HG03139 (cell line): ENCODE data around the gene HELZ2.
"Not testable (repeated sequence)": the region's sequence is repeated elsewhere in the genome, so short reads cannot be mapped to it uniquely, and the experiment has no call there.

Experiments used
- ATAC-seq: cut with Tn5 transposase; IDR thresholded peaks from one replicate; pipeline ENCODE4 v1.9.1; 2021; ENCODE audit not compliant: unreplicated experiment

The HELZ2 gene

DNA sequence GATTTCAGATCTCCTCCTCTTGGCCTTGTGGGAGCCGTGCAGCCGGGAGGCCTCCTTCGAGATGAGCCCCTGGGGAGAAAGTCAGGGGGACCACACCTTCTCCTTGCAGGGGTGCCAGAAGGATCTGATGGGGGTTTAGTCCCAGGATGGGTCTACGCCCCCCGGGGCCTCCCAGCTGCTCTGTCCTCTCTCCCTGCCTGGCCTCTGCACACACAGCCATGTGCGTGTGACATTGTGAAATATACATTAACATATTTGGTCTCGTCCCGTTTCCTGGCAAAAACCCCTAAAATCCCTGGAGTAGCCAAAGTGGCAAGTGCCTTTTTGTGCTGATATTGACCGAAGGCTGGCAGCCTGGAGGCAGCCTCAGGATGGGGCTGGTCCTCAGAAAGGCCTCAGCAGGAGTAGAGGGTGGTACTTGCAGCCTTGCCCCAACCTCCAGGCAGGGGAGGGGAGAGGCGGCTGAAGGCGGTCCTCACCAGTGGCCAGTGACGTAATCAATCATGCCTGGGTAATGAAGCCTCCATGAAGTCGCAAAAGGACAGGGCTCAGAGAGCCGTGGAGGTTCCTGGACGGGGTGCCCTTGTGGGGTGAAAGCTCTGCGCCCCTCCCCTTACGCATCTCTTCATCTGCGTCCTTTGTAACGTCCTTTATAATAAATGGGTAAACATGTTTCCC lies 5.1 kb upstream of the HELZ2 start:
- ATAC-seq, result no peak

DNA sequence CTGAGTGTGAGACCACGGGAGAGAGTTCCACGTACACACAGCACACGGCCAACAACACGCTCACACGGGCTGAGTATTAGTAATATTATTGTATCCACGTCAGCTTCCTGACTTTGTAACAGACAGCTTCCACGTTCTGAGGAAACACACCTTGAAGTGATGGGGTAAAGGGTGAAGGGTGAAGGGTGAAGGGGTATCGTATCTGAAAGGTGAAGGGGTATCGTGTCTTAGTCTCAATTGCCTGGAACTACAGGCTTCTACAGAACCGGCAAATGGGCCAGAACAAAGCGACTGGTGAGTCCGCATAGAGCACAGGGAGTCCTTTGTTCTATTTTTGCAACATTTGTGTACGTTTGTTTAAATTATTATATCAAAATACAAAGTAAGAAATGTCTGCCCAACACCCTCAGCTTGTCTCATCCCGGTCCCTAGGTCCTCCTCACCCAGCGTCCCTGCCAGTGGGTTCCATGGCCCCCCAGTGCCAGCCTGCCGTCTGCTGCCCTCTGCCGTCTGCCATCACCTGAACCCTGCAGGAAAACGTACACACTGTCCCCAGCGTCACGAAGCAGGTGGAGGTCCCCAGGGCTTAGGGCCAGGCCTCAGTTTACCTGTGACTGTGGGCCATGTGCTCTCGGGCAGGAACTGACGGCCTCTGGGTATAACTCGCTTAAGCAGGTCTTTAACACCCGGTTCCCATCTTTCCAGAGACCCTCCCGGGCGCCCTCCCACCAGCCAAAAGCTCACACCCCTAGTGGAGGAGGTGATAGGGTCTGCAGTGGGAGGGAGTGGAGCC lies 4.4 kb upstream of the HELZ2 start:
- no peak for ATAC-seq

DNA sequence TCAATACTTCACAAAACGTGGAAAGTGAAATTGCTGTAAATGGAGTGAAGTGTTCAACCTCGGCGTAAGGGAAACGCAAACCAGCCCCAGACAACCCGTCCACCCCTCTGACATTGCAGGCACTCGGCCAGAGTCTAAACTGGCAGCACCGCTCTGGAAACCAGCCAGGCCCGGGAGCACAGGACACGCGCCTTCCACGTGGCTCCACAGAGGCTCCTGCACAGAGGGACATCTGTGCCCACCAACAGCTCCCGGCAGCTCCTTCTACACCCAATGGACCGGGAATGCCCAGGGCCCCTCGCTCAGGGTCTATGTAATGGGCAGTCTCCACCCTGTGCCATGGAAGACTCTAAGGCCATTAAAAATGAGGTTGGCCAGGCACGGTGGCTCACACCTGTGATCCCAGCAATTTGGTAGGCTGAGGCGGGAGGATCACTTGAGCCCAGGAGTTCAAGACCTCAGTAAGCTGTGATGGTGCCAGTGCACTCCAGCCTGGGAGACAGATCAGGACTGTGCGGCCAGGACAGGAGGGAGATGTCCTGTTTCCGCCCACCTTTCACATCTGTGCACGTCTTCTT lies 3.4 kb upstream of the HELZ2 start:
- no peak for ATAC-seq

DNA sequence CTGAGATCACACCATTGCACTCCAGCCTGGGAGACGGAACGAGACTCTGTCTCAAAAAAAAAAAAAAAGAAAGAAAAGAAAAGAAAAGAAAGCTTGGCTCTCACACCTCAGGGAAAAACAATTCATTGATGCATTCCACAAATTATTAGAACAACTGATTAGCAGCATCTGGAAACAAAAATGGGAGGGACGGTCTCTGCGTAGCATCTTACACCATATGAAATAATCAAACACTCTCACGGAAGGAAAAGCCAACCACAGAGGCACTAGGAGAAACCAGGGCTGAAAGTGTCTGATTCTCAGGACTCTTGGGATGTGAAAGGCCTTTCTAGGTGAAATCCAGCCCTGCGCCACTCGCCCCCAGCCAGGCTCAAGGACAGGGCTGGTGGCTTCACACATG lies 2.3 kb upstream of the HELZ2 start:
- ATAC-seq, result no peak

DNA sequence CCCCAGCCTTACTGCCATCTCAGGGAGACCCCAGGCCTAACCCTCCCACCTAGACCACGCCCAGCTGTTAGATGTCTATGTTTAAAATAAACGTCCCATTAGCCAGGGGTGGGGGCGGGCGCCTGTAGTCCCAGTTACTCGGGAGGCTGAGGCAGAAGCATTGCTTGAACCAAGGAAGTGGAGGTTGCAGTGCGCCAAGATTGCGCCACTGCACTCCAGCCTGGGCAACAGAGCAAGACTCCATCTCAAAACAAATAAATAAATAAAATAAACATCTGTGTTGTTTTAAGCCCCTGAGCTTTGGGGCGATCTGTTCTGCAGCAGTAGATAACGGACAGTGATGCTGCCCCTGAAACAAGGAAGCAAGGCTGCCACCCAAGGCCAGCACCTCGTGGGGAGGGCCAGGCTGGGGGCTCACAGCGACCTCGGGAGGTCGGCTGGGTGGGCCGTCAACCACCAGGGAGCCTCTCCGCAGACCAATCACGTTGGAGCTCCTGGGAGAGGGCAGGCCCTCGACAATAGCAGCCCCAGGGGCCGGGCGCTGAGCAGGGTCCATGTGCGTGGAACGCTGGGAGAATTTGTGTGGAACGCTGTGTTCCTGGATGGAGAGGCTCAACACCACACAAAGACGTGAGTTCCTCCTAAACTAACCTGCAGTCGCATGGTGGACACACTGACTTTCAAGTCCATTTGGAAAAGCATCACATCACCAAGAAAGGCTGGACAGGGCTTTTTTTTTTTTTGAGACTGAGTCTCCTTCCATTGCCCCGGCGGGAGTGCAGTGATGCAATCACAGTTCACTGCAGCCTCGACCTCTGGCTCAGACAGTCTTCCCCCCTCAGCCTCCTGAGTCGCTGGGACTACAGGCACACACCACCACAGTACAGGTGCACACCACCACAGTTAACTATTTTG lies 1.0 kb upstream of the HELZ2 start:
- ATAC-seq, result no peak

DNA sequence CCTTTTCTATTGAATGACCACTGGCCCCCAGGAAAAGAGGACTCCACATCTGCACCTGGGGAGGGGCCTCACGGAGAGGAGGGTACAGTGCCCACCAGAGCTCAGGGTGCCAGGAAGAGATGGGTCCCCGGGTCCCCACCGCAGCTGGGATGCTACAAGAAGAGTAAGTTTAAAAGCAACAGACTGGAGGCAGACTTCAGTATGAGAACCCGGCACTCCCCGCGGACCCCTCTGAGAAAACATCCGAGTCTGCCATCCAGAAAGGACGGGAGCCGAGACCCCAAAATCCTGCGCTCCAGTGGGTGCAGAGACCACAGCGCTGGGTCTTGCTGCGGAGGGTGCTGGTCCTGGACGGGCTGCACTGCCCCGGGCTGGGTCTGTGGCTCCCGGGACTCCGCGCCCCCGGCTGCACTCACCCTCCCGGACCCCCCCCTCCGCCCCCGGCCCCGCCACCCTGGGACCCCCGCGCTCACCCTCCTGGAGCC lies 350 bp downstream of the HELZ2 start:
- no peak for ATAC-seq

DNA sequence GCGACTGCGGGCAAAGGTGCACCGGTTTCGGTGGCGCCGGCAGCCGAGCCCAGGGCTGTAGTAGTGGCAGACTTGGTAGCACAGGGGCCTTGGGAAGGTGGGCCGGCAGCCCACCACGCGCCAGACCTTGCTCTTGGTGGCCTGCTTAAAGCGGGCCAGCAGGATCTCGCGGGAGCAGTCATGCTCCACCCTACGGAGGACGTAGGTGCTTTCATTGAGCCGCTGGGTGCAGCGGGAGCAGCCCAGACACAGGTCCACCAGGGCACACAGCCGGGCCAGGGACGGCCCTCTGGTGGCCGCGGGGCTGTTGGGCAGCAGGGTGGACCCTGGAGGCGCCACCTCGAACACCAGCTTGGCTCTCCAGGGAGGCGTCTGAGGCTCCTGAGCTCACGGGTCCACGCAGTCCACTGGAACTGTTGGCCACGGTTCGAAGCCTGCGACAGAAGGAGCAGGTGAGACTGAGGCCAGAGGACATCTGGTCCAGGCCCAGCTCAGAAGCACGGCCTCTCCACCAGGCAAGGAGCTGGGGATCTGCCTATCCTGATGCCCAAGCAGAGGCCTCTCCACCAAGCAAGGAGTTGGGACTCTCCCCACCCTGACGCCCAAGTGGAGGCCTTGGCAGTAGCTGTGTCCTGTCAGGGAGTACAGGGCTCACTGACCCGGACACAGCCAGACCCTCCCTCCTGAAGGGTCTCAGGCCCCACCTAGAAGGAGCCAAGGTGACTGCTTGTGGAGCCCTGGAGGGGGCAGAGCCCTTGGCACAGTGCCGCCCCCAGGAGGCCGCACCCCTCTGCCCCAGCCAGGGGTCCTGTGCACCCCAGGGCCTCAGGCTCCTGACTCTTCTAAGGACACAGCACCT lies 1.0 kb downstream of the HELZ2 start:
- no peak for ATAC-seq

DNA sequence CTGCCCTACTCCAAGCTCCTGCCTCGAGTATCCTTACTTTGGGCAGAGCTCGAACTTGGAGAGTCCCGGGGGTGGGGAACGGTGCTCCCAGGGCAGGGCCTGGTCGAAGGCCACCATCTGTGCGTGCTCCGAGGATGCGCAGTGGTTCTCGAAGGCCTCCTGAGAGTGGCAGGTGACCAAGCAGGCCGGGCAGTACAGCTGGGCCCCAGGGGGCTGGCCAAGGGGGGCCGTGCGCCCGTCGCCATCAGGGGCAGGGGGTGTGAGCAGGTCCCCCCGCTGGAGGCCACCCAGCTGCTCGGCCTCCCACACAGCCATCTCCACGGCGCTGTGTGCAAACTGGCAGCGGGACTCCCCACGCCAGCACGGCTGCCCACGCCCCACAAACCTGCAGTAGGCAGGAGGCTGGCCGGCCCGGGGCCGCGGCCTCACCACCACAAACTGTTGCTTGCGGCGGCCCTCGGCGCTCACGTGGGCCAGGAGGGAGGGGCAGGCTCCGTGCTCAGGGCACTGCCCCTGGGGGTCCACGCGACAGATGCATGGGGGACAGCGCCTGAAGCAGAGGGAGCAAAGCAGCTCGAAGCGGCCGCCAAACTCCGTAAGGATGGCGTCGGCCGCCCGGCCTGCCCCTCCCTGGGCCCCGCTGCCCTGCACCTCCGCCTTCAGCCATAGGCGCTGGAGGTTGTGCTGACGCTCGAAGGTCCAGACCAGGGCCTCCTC lies 1.8 kb downstream of the HELZ2 start:
- ATAC-seq, result no peak

DNA sequence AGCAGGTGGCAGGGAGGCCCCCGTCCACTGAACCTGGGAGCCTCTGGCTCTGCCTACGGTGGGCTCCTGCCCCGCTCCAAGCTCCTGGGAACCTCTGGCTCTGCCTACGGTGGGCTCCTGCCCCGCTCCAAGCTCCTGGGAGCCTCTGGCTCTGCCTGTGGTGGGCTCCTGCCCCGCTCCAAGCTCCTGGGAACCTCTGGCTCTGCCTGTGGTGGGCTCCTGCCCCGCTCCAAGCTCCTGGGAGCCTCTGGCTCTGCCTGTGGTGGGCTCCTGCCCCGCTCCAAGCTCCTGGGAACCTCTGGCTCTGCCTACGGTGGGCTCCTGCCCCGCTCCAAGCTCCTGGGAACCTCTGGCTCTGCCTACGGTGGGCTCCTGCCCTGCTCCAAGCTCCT lies 3.0 kb downstream of the HELZ2 start:
- ATAC-seq, result not testable (repeated sequence)

DNA sequence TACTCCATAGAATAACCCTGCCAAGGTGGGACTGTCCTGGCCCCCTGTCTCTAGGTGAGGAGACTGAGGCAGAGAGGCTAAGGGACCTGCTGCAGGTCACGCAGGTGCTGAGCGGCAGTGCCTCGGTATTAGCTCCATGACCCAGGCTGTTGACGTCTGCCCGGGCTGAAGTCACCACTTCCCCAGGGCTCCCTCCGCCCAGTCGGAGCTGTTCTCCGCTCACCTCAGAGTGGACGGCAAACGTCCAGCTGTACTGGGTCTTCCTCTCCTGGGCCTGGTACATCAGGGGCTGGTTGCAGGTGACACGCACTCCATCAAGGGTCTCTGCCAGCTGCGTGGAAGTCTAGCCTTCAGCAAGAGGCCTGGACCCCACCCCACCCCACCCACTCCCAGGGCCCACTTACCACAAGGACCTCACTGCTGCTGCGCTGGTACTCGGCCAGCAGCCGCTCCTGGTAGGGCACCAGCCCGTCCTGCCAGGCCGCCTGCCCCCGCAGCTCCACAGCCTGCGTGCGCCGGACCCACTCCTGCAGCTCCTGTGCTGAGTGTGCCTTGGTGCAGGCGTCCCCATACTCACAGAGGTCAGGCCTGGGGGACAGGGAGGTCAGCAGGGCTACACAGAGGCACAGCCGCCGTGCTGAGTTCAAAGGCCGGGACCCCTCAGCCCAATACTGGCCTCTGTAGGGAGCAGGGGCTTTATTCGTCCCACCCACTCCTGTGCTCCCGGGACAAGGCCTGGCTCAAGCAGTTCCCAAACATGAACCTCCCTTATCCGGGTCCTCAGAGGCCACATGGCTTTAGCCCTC lies 3.6 kb downstream of the HELZ2 start:
- ATAC-seq, result no peak

DNA sequence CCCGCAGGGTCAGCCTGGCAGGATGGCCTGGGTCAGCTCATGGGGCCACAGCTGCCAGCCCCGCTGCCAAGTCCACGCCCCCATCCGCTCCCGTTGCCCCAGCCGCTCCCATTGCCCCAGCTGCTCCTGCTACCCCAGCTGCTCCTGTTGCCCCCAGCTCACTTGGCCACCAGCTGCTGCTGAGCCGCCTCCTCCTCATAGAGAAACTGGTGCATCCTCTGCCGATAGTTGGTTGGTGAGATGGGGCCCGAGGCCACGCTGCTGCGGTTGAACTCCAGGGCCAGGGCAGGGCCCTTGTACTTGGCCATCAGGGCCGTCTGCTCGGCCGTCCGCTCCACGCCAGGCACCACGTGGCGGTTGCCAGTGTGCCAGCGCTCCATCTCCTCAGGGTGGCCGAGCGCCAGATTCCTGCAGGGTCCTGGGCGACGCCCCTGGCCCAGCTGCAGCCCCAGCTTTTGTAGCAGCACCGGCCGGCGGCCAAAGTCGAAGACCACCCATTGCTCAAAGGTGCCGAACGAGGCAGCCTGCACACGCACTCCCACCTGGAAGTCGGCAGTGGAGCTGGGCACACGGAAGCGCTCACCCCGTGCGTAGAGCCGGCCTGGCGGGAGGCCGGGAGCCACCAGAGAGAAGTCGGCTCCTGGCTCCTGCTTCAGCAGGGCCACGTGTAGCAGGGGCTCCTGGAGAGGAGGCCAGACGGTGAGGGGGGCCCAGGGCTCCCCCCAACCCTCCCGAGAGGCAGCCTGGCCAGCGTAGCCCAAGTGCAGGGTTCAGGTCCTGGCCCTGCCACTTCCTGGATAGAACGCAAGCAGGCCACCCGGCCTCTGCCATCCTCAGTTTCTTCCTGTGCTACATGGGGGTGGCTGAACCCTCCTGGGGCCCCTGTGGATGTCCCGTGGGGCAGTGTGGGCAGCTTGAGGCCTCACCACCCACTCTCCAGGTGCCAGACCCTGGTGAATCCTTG lies 4.8 kb downstream of the HELZ2 start:
- no peak for ATAC-seq

DNA sequence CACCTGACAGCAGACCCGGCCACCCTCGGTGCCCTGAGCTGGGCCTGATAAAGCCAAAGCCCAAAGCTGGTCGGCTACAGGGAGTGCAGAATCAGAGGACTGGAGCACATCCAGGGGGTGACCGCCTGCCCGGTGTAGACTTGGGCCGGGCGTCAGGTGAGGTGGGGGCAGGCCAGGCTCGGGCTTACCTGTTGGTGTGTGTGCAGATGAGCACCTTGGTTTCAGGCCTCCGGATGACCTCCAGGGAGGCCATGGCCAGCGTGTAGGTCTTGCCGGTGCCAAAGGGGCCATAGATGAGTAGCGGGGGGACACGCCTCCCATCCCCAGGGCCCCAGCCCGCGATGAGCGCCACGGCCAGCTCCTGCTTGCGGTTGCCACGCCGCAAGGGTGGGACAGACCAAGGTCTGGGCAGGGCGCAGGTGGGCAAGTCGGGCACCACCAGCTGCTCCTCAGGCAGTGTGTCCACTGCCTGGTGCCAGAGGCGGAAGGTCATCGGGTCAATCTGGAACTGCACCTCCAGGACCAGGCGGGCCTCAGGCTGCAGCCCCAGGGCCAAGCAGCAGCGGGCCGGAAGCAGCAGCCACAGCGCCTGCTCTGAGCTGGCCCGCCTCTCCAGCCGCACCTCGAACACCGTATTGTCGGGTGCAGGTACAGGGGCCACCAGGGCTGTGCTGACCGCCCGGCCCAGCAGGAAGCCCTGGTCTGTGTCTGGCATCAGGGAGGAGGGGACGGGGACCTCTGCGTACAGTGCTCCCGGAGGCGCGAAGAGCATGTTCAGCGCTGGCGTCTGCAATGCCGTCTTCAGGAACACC lies 5.7 kb downstream of the HELZ2 start:
- no peak for ATAC-seq

DNA sequence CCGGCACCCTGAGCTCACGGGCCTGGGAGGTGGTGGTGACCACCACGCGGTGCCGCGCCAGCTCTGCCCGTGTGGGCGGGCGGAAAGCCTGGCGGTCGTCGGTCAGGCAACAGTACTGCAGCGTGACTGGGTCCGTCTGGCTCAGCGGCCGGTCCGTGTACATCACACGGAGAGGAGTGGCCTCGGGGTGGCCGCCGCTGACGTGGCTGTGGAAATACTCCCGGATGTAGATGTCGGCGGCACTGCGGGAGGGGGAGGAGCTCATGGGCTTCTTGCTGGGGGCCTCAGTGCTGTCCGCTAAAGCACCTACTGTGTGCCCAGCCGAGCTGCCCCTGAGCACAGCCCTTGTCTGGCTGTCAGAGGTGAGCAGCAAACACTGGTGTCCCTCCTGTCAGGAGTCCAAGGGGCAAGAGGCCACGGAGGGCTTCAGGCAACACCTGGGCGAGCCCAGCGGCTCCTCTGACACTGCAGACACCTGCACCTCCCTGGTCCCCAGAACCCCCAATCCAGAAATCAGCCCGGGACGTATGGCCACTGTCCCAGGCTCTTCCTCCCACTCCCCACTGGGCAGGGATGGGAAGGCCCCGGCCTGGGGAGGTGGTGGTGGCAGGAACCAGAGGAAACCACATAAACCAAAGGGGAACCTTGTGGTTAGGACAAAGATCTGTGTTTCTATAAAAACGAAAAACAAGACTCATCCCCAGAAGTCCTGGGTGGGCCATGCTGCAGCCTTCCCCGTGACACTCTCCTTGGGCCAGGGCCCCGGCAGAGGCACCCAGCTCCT lies 6.5 kb downstream of the HELZ2 start:
- ATAC-seq, result no peak

DNA sequence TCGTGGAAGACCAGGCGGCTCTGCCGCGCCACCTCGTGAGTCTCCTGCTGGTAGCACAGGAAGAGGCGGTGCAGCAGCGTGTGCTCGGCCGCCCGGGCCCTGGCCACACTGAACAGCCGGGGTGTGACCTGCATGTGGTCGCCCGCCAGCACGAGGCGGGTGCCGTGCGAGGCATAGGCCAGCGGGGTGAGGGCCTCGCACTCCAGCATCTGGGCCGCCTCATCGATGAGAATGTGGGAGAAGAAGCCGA lies 7.0 kb downstream of the HELZ2 start:
- no peak for ATAC-seq

DNA sequence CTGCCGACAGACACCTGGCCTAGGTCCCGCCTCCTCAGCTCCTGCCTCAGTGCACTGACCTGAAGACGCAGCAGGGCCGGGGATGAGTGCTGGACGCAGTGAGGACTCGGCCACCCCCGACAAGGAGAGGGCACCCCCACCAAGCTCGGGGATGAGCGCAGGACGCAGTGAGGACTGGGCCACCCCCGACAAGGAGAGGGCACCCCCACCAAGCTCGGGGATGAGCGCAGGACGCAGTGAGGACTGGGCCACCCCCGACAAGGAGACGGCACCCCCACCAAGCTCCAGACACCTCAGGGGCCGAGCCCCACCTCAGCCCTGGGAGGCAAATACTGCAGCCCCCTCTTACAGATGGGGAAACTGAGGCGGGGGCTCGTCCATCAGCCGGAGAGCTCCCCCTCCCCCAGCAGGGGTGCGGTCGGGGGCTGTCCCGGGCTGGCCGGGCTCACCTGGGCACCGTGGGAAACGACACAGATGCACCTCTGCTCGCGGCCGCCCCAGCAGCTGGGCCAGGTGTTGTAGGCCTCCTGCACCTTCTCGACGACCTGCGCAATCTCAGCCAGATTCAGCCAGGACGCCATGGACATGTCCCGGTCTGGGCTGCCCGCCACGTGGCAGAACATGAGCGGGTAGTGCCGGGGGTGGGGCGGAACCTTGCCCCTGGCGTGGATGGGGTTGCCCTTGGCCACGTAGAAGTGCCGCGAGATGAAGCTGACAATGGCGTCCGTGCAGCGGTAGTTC lies 7.5 kb downstream of the HELZ2 start:
- ATAC-seq, result no peak
